NK-92 (cell line): ENCODE measurements around the gene R3HCC1L.
"Not testable (repeated sequence)": the region's sequence is repeated elsewhere in the genome, so short reads cannot be mapped to it uniquely, and the experiment has no call there.

Experiments
- DNase-seq: peaks from one replicate; lab custom pipeline; 2025; ENCODE audit not compliant: unreplicated experiment; lab: John Stamatoyannopoulos, UW

R3HCC1L gene

GRCh38 chr10:98170249-98171117, 36.0 kb downstream of the R3HCC1L start:
- DNase-seq: no peak

DNA sequence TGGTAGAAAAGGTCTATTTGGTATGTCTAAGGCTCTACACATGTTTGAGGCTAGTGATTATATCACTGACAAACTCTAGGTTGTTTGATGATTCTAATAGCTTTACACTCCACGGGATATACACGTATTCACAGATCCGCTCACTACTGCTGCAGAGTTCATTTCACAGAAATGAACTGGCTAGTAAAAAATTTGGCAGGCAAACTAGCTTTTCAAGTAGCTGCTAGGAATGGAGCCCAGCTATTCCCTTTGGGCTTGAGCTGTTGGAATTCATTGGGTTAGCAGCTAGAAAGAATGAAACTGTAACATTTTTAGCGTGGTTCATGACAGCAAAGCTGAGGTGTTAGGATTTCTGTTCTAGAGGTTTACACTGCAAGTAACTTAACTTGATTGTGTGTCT, 37.6 kb downstream of the R3HCC1L start:
- DNase-seq: no peak

DNA sequence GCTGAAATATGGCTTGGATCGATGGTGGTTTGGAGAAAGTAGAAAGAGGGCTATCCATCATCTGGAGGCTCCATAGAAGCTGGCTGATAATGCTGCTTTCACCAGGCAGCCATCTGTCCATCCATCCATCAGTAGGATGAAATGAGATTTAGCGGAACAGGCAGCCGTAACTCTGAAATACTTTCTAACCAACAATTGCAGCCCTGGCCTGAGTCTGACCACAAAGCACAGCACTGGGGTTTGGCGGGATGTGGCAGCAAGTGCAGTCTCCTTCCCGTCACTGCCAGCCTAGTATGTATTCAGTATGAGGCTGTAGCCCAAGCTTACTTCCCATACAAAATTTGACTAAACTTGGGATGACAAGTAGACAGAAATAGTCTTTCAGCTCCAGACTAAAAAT, 38.0 kb downstream of the R3HCC1L start:
- no peak for DNase-seq

DNA sequence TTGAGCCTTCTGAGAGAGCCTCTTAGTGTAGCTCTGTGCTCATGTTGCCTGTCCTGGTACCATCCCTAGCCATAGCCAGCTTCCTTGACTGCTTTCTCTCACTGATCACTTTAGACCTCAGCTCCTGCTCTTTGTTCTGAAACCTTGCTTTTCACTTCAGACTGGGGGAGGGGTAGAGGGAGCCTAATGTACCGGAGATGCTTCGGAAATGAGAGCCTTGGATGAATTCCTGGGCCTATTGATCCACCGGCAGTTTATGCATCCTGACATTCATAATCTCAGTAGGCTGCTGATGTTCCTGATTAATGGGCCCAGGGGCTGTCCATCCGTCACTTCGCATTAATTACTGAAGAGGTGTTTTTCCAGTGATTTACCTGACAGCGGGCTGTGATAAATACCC, 38.8 kb downstream of the R3HCC1L start:
- no peak for DNase-seq

GRCh38 chr10:98182351-98182915, 48.0 kb downstream of the R3HCC1L start:
- not testable (repeated sequence) for DNase-seq

DNA sequence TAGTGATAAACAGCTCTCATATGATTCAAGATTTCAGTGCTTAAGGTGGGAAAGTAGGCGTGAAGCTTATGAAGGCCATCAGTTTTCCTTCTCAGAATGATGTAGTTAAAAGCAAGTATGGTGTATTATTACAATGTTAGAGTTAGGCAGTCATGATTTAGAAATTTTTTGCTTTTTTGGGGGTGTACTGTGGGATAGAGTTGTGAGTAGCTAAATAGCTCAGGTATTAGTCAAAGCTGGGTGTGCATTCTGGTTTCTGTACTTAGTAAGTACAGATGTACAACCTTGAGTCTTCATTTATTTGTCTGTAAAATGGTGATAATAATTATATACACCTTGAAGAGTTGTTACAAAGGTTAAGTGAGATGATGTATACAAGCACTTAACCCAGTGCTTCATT, 52.2 kb downstream of the R3HCC1L start:
- DNase-seq: no peak

DNA sequence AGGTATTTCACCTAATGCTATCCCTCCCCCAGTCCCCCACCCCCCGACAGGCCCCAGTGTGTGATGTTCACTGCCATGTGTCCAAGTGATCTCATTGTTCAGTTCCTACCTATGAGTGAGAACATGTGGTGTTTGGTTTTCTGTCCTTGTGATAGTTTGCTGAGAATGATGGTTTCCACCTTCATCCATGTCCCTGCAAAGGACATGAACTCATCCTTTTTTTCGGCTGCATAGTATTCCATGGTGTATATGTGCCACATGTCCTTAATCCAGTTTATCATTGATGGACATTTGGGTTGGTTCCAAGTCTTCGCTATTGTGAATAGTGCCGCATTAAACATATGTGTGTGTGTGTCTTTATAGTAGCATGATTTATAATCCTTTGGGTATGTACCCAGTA, 56.3 kb downstream of the R3HCC1L start:
- not testable (repeated sequence) for DNase-seq

DNA sequence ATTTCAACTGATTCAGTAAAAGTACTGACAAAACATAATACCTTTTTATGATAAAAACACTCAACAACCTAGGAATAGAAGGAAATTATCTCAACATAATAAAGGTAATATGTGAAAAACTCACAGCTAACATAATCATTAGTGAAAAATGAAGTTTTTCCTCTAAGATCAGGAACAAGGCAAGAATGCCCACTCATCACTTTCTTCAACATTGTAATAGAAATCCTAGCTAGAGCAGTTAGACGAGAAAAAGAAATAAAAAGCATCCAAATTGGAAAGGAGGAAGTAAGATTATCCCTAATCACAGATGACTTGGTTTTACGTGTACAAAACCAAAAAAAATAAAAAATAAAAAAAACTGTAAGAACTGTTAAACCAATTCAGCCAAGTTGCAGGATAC, 58.6 kb downstream of the R3HCC1L start:
- no peak for DNase-seq

DNA sequence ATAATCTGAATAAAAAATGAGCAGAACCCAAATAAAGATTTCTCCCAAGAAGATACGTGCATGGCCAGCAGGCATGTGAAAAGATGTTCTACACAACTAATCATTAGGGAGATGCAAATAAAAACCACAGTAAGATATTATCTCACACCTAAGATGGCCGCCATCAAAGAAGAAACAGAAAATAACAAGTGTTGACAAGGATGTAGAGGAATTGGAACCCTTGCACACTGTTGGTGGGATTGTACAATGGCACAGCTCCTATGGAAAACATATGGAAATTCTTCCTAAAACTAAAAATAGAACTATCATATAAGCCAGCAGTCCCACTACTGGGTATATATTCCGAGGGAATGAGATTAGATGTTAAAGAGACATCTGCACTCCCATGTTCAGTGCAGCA, 60.2 kb downstream of the R3HCC1L start:
- no peak for DNase-seq

- DNase-seq: no peak
These were observed 60.7 kb downstream of the R3HCC1L start for GRCh38 chr10:98195120-98195519.

DNA sequence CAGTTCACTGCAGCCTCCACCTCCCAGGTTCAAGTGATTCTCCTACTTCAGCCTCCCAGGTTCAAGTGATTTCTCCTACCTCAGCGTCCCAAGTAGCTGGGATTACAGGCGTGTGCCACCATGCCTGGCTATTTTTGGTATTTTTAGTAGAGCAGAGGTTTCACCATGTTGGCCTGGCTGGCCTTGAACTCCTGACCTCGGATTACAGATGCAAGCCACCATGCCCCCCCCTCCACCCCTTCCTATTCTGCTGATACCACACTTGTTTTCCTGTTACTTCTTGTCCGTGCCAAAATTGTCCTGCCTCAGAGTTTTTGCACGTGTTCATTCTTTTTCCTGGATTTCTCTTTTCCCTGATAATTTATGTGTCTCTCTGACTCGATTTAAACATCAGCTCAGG, 62.5 kb downstream of the R3HCC1L start:
- no peak for DNase-seq

- DNase-seq: no peak
These were observed 67.3 kb downstream of the R3HCC1L start for GRCh38 chr10:98201760-98202159.

GRCh38 chr10:98202378-98202777, 67.9 kb downstream of the R3HCC1L start:
- no peak for DNase-seq

DNA sequence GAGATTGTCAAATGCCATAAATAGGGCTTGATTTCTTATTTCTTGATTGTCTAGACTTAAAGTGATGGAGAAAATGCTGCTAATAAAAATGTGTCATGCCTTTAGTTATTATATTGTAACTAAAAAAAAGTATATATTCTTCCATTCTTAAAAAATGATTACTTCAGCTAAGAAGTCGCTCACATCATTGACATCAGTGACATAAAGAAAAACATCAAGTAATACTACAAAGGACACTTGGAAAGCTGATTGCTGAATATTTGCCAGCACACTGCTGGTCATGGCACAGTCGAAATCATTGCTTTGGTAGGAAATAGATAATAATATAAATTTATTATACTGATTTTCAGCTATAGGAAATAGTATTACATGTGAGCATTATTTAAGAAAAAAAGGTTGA, 70.9 kb downstream of the R3HCC1L start:
- DNase-seq: no peak

DNA sequence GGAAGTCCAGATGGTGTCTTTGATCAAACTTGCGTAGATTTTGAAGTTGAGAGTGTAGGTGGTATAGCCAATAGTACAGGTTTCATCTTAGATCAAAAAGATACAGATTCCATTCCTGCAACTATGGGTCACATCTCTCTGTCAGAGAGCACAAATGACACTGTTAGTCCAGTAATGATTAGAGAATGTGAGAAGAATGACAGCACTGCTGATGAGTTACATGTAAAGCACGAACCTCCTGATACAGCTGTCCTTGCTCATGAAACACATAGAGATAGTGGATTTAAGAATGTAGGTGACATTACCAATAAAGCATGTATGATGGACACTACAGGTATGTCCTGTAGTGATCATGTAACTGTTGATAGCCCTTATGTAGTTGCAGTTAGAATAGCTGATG, 74.5 kb downstream of the R3HCC1L start:
- DNase-seq: no peak

- DNase-seq: no peak
These were observed 75.0 kb downstream of the R3HCC1L start for GRCh38 chr10:98209441-98209840.

DNA sequence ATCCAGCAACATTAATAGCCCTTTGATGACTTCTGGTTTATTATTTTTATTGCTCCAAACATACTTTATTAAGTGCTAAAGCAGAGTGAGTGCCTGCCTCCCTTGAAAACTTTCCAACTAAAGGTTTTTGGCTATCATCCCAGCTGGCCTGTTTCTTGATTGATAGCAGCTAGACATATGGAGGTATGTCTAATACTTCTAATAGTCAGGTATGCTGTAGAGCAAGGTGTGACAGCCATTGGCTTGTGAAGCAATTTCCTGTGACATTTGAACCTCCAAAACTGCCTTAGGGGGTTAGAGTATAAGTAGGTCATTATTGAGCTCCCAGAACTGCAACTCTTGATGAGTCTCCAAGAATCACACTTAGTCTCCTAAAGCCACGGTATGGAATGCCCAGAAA, 77.7 kb downstream of the R3HCC1L start:
- no peak for DNase-seq

DNA sequence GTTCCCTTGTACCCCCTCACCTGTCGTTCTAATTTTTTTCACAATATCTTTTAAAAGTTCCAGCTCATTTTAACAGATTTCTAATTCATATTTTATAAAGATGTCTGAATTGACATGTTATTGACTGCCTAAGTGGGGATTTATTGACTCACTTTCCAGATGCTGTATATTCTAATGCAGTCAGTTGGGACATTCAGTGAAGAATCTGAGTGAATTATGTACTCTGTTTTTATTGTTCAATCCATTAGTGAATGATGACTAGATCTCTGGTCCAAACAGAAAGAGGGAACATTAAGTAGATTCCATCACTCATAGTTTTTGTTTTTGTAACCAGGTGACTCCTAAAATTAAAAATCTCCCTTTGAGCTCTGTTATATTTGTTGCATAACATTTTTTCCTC, 79.3 kb downstream of the R3HCC1L start:
- no peak for DNase-seq

- DNase-seq: no peak
These were observed 80.9 kb downstream of the R3HCC1L start for GRCh38 chr10:98215373-98215772.

DNA sequence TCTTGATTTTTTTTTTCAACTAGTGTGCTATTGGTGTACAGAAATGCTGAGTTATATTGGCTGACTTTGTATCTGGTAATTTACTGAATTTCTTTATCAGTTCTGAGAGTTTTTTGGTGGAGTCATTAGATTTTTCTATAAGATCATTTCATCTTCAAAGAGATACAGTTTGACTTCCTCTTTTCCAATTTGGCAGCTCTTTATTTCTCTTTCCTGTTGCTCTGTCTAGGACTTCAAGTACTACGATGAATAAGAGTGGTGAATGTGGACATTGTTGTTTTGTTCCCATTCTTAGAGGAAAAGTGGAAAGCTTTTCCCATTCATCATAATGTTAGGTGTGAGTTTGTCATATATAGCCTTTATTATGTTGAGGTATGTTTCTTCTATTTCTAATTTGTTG, 83.3 kb downstream of the R3HCC1L start:
- no peak for DNase-seq

GRCh38 chr10:98223874-98224273, 89.4 kb downstream of the R3HCC1L start:
- no peak for DNase-seq

GRCh38 chr10:98224509-98224908, 90.1 kb downstream of the R3HCC1L start:
- DNase-seq: no peak

GRCh38 chr10:98224996-98225395, 90.5 kb downstream of the R3HCC1L start:
- no peak for DNase-seq
